Endometrial microvascular endothelial cells (primary cell): ENCODE data around the gene EEF1G. TPM values are rescaled to one million over a fixed set of nuclear protein-coding genes. Genes with fewer than 3 reads are reported as not detected.

Source experiments
- in situ Hi-C: cut with HindIII; loops from 2 replicates; pipeline ENCODE4 v1.10.0; 2017; ENCODE audit warnings: low sequenced_read_pairs, low pct_unique_long_range_greater_than_20kb; ENCODE audit errors: inconsistent ontology term
- total RNA-seq: library from RNA; depleted of rRNA; stranded (reverse); fragments of >200 nt; gene quantifications from one replicate; pipeline ENCODE4 v1.2.3, GENCODE V29; 2015; ENCODE audit errors: inconsistent ontology term

Gene EEF1G
- total RNA-seq, 1 donor from 2014 or later = 1,762 TPM

- in situ Hi-C loops = no loop called here
Measured at GRCh38 chr11:62546929-62547625, 26.6 kb downstream of the EEF1G start.

- in situ Hi-C loops = no loop called here
Measured at GRCh38 chr11:62546244-62546928, 27.3 kb downstream of the EEF1G start, which contains the start of gene AHNAK. Gene AHNAK (minus strand): TSS chr11:62546806. CDS start chr11:62536098, 10,708 bp downstream.

- in situ Hi-C loops = no loop called here
Measured at GRCh38 chr11:62545437-62546243, 28.1 kb downstream of the EEF1G start.

GRCh38 chr11:62544581-62545436 is 28.9 kb downstream of the EEF1G start:
- in situ Hi-C loops = no loop called here

- in situ Hi-C loops = no loop called here
Measured at GRCh38 chr11:62543680-62544444, 29.8 kb downstream of the EEF1G start.

GRCh38 chr11:62542750-62543567 is 30.7 kb downstream of the EEF1G start:
- in situ Hi-C loops = no loop called here

GRCh38 chr11:62542111-62542745 is 31.5 kb downstream of the EEF1G start:
- in situ Hi-C loops = no loop called here

GRCh38 chr11:62540804-62541701 is 32.6 kb downstream of the EEF1G start:
- in situ Hi-C loops = no loop called here

GRCh38 chr11:62539238-62539925 is 34.3 kb downstream of the EEF1G start:
- in situ Hi-C loops = no loop called here

- in situ Hi-C loops = no loop called here
Measured at GRCh38 chr11:62538470-62539237, 35.0 kb downstream of the EEF1G start.

GRCh38 chr11:62536301-62536957 is 37.3 kb downstream of the EEF1G start:
- in situ Hi-C loops = no loop called here

GRCh38 chr11:62535802-62536201 is 37.9 kb downstream of the EEF1G start:
- in situ Hi-C loops = no loop called here

- in situ Hi-C loops = no loop called here
Measured at GRCh38 chr11:62534779-62535545, 38.7 kb downstream of the EEF1G start.

- in situ Hi-C loops = no loop called here
Measured at GRCh38 chr11:62532096-62532495, 41.6 kb downstream of the EEF1G start.
